Fibroblast of villous mesenchyme (primary cell): ENCODE measurements around the gene STXBP3. TPM values are rescaled to one million over a fixed set of nuclear protein-coding genes. Genes with fewer than 3 reads are reported as not detected.

Source experiments
- DNase-seq: peaks from one replicate; pipeline ENCODE4 v3.0.0-alpha.2; 2010; ENCODE audit warnings: low read depth
- H3K4me3 ChIP-seq: 2 replicates; pipeline ENCODE4 v1.5.1; 2011; ENCODE audit warnings: low read depth, mild to moderate bottlenecking, low read length
- CTCF ChIP-seq: IDR thresholded peaks from 2 replicates; pipeline ENCODE4 v1.5.1; 2012; ENCODE audit warnings: low read depth, mild to moderate bottlenecking, low read length; ENCODE audit not compliant: insufficient read depth
- total RNA-seq: library from RNA; depleted of rRNA; stranded (reverse); fragments of >200 nt; gene quantifications from 2 replicates; pipeline ENCODE4 v1.2.3, GENCODE V29; 2012

STXBP3 gene
- total RNA-seq, 1 donor = 79.5 TPM

GRCh38 chr1:108832929-108833328 is 86.5 kb downstream of the STXBP3 start:
- no peak for TF ChIP-seq CTCF
- H3K4me3 ChIP-seq = no peak overlapping the region
- no peak for DNase-seq

GRCh38 chr1:108841703-108842102 is 95.2 kb downstream of the STXBP3 start:
- no peak for DNase-seq
- no peak for TF ChIP-seq CTCF
- H3K4me3 ChIP-seq = no peak overlapping the region

- no peak overlapping the region for H3K4me3 ChIP-seq
- TF ChIP-seq CTCF = no peak
- DNase-seq = no peak
Observed at GRCh38 chr1:108842525-108843181, 96.2 kb downstream of the STXBP3 start.

- no peak overlapping the region for H3K4me3 ChIP-seq
- peak; percentile 22 for DNase-seq
- no peak for TF ChIP-seq CTCF
Observed at GRCh38 chr1:108843390-108844137, 97.1 kb downstream of the STXBP3 start.

GRCh38 chr1:108845446-108845845 is 99.0 kb downstream of the STXBP3 start:
- DNase-seq = no peak
- H3K4me3 ChIP-seq = no peak overlapping the region
- TF ChIP-seq CTCF = no peak

- H3K4me3 ChIP-seq = no peak overlapping the region
- no peak for TF ChIP-seq CTCF
- no peak for DNase-seq
Observed at GRCh38 chr1:108845991-108846390, 99.5 kb downstream of the STXBP3 start.

DNA sequence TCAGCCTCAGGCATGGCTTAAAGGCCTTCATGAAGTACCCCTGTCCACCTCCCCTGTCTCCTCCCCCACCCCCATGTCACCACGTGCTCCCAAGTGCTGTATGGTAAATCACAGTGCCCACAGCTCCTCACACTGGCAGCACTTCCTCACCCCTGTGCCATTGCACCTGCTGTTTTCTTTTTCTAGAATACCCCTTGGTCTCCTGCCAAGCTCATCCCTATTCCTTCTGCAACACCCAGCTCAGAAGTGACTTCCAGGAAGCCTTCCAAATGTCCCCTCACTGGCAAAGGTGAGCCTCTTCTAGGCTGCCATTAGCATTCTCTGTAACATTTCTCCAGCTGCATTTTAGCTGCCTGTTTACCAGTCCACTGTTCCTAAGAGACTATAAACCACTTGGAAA is 101.0 kb downstream of the STXBP3 start:
- DNase-seq = no peak
- TF ChIP-seq CTCF = no peak
- H3K4me3 ChIP-seq = no peak overlapping the region
